Stimulated activated CD4-positive, alpha-beta T cell treated with anti-CD3 and anti-CD28 coated beads, Interleukin-4, amount 100 ng/mL, for 24 hours (primary cell): ENCODE data around the gene HCN1.

Experiments
- DNase-seq: peaks from one replicate; pipeline ENCODE4 v3.0.0-alpha.2; 2020

The HCN1 gene

GRCh38 chr5:45696206-45696836 lies at the start of gene HCN1:
Gene HCN1, minus strand, starts transcription at chr5:45696380.
- peak; percentile 29 for DNase-seq

DNA sequence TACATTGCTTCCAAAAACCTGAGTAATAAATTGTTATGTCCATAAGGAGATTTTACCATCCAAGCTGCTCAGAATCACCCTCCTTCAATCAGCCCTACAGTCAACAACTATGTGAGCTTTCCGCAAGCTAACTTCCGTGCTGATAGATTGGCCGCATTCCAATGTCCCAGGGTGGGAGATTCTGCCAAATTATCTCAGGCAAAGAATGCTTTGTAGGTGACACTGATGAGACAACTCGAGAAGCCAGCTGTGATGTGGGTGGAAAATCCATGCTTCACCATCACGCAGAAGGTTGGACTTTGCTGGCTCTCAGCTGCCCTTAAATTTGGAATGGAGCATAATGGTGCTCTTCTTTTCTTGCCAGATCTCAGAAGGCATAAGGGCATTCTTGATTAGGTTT lies 44.9 kb upstream of the HCN1 start:
- no peak for DNase-seq

DNA sequence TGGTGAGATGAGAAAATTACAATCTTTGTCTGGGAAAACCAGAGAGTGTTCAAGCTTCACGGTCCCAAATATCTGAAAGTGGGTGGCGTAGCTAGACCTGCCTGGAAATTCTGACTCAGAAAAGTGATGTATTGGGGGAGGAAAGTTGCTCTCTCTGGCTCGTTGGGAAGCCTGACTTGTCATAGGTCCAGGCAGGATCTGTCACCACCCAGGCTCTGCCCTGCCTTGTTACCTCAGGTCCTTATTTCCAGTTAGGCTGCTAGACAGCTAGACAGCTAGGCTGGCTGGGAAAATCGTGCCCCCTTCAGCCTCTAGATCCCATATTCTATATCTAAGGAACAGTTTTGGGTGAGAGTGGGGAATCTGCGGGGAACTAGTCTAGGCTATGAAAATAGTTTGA lies 41.0 kb upstream of the HCN1 start:
- no peak for DNase-seq

DNA sequence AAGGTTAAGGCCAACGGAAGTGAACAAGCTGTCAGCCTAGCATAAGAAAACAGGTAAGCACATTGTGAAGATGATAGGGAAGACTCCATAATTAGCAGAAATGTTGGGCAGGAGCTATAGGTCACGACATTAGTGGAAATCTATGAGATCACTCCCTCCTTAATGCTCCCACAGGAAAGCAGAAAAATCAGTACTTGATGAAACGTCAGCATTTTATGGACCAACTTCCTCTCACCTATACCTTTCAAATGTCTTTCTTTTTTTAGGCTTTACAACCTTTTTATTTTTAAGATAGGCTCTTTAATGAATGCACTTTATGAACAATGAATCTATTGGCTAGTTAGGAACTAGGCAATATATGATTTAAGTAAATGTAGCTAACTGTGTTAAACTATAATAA lies 29.4 kb upstream of the HCN1 start:
- DNase-seq, result no peak

- DNase-seq, result no peak
These were observed 1.0 kb upstream of the HCN1 start for GRCh38 chr5:45697201-45697600.

- DNase-seq, result no peak
These were observed 400 bp downstream of the HCN1 start for GRCh38 chr5:45695804-45696156.

GRCh38 chr5:45694971-45695803 lies 993 bp downstream of the HCN1 start:
- DNase-seq, result no peak

GRCh38 chr5:45694255-45694814 lies 1.8 kb downstream of the HCN1 start:
- no peak for DNase-seq

DNA sequence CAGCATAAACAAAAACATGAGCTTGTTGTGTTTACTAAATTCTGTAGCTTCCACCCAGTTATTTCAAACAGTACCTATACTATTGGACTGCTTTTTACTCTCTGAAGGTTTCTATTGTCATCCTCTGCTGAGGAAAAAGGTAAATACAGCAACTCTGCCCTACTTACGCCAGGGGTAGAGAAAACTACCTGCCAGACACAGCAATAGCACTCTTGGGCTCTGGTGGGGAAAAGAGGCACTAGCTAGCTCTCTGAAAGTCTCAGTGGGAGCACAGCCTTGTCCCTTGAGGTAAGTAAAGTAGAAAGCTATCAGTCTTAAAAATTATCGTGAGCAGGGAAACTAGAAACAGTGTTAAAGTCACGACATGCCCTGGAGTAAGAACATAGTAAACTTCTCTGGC lies 3.7 kb downstream of the HCN1 start:
- no peak for DNase-seq

GRCh38 chr5:45691656-45692055 lies 4.5 kb downstream of the HCN1 start:
- no peak for DNase-seq

DNA sequence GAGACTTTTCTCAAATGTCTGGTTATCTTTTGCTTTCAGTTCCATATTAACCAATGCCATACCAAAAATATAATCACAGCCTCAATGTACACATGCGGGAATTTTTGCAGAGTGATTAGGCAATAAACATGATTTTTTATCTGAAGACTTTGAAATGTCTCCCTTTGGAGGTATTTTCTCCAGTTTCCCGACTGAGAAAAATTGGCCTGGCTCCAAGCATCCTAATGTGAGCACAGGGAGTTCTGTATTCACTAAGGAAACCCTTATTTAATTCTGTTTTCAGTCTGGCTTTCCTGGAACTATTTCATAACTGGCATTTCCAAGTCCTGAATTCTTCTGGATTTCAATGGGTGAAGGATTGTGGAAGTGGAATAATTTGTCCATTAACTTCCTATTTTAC lies 8.5 kb downstream of the HCN1 start:
- DNase-seq, result no peak

- no peak for DNase-seq
These were observed 9.6 kb downstream of the HCN1 start for GRCh38 chr5:45686620-45687019.

DNA sequence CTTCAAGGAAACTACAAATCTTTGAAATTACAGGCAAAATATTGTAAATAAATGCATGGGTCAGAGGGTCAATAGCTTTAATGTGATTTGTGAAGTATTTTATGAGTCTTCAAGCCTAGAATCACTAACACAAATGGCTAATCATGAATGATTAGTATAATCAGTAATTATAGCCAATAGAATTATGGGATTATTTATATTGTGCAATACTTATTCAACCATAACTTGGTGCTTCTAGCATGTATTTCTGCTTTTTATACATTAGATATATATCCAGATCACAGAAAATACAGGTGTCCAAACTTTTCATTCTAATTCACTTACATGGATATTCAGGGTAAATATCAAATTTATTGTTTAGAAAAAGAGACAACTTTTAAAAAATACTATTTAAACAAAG lies 12.1 kb downstream of the HCN1 start:
- no peak for DNase-seq

- DNase-seq, result no peak
These were observed 15.2 kb downstream of the HCN1 start for GRCh38 chr5:45680950-45681349.

- DNase-seq, result no peak
These were observed 18.7 kb downstream of the HCN1 start for GRCh38 chr5:45677524-45677923.

DNA sequence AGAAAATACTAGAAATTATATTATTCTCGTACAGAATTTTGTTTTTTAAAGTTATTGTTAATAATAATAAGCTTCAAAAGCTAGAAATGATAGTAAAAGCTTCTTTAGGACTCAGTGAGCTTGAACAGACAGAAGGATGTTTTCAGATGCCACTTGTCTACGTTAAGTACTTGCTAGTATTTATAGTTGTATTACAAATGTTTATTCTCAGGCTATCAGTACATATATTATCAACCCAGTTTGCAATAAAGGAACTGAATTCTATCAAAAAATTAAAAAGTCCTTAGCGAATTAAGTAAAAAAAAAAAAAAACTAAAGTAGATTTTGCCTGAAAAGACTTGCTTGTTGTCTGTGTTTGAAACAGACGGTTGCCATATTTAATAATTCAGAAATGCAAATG lies 23.9 kb downstream of the HCN1 start:
- DNase-seq, result no peak

DNA sequence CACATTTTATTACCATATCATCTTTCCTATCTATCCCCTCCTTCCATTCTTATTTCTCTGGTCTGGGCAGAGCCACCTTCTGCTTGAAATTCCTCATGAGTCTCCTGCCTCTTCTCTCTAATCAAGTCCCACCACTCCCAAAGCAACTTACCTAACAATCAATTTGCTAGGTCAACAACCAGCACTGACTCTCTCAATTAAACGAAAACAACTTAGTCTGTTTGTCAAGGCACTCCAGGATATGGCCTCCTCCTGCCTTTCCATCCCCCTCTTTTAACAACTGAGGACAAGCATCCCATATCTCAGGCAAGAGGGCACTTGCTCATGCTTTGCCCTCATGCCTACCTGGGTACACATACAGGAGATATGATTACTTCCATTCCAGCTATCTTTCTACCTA lies 47.4 kb downstream of the HCN1 start:
- no peak for DNase-seq

DNA sequence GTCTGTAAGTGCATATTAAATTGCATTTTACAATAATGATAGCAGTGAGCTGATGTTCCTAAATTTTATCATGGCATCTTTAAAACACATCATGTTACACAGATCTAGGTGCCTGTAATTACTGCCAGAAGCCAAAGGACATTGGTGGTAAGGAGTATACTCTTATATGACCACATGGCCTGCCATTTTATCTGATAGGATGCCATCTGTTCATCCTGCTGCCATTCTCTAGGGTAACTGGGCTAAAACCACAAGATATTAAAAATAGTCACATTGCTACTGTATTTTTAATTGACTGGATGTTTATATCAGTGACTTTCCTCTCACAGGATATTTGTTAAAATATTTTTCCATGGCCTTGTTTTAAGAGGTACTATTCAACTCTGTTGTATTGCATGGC lies 53.1 kb downstream of the HCN1 start:
- DNase-seq, result no peak

GRCh38 chr5:45642370-45642769 lies 53.8 kb downstream of the HCN1 start:
- no peak for DNase-seq

DNA sequence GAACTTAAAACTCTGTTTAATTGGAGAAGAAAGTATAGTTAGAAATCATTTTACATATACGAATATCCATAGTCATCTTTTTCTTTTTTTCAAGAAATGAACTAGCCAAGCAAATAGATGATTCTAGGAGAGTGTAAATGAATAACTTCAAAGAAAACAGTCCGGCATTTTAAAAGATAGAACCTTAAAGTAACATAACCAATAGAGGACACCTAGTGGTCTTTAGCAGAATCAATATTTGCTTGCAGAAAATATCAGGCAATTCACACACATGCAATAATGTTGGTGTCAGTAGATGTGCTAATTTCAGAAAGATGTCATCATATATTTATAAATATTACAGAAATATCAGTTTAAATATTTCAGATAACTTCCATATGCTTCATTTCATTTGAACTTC lies 57.1 kb downstream of the HCN1 start:
- no peak for DNase-seq

DNA sequence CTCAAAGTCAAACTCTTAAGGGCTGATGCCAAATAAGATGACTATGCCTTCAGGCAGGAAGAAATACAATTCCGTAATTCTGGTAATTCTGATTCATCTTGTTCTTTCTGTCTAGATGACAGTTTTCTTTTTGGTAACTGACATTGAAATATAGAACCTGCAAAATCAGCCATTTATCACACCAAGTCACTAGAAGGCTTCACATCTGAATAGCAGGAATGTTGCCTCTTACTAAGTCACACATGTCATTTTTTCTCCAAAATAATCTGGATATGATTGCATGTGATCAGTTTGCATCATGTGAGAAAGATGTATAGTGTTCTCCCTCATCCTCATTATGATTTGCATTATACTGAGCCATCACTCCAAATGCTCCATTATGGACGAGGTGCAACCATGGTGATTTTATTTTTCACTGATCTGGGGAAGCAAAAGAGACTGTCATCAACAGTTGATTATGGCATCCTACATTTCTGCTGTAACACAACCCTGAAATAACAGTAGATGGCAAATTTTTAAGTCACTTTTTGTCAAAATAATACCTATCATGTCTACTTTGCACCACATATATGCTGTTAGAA lies 69.0 kb downstream of the HCN1 start:
- DNase-seq, result no peak

DNA sequence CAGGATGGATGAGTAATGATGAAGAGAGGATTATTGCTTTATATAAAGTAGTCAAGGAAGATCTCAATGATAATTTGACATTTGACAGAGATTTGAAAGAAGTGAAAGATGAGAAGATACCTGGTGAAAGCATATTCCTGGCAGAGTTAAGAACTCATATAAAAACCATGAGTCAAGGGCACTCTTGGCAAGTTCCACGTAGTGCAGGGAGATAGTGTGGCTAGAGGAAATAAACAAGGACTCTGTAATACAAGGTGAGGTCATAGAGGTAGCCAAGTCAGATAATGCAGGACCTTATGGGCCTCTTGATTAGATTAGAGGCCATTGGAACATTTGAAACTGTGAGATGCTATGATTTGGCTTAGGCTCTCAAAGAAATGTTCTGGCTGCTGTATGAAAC lies 72.3 kb downstream of the HCN1 start:
- no peak for DNase-seq

- no peak for DNase-seq
These were observed 73.8 kb downstream of the HCN1 start for GRCh38 chr5:45622365-45622764.

DNA sequence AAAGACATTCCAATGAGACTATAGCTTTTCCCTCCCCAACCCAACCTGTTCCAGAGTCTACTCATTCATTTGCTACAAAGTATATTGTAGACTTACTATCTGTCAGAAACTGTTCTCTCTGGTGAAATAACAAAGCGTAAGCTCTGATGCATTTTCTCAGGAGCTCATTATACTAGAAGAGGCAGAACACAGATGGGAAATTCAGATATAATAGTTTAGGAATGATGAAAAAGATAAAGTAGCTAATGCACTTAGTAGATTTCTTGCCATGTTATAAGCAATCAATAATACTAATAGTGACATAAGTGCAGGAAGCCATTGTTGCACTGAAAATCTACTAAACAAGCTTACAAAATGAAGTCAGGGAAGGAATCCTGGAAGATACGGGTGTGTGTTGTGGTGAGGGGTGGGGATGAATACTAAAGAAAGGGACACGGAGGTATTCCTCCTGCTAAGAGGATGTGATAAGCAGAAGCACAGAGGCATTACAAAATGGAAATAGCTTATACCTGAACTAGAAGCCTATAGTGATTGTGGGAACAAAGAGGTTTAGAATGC lies 78.2 kb downstream of the HCN1 start:
- no peak for DNase-seq
